Lung microvascular endothelial cell (primary cell): ENCODE measurements around the gene ACER1. TPM values are rescaled to one million over a fixed set of nuclear protein-coding genes. Genes with fewer than 3 reads are reported as not detected.
"Not testable (repeated sequence)": the region's sequence is repeated elsewhere in the genome, so short reads cannot be mapped to it uniquely, and the experiment has no call there.

Source experiments
- DNase-seq, 2 donors: peaks; one replicate each; pipeline versions ENCODE4 v3.0.0 to v3.0.0-alpha.2; 2010; ENCODE audit warnings: low read depth in 2 of 2
- total RNA-seq: library from RNA; depleted of rRNA; stranded (reverse); fragments of >200 nt; gene quantifications from 2 replicates; pipeline ENCODE4 v1.2.1, GENCODE V29; 2014

The ACER1 gene
- total RNA-seq, 1 donor from 2014 or later, result not detected

DNA sequence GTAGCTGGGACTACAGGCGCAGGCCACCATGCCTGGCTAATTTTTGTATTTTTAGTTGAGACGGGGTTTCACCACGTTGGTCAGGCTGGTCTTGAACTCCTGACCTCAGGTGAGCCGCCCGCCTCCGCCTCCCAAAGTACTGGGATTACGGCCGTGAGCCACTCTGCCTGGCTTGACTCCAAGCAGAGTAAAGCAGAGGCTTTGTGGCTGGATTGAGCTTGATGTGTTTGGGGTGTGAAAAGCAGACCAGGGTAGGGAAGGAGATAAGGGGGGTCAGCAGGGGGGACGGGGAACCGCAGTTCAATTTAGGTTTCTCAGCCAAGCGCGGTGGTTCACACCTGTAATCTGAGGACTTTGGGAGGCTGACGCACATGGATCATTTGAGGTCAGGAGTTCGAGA is 23.8 kb upstream of the ACER1 start:
- no peak for DNase-seq

DNA sequence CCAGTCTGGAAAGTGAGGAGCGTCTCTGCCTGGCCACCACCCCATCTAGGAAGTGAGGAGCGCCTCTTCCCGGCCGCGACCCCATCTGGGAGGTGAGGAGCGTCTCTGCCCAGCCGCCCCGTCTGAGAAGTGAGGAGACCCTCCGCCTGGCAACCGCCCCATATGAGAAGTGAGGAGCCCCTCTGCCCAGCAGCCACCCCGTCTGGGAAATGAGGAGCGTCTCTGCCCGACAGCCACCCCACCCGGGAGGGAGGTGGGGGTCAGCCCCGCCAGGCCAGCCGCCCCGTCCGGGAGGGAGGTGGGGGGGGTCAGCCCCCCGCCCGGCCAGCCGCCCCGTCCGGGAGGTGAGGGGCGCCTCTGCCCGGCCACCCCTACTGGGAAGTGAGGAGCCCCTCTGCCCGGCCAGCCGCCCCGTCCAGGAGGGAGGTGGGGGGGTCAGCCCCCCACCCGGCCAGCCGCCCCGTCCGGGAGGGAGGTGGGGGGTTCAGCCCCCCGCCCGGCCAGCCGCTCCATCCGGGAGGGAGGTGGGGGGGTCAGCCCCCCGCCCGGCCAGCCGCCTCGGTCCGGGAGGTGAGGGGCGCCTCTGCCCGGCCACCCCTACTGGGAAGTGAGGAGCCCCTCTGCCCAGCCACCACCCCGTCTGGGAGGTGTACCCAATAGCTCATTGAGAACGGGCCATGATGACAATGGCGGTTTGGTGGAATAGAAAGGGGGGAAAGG is 22.1 kb upstream of the ACER1 start:
- not testable (repeated sequence) for DNase-seq

DNA sequence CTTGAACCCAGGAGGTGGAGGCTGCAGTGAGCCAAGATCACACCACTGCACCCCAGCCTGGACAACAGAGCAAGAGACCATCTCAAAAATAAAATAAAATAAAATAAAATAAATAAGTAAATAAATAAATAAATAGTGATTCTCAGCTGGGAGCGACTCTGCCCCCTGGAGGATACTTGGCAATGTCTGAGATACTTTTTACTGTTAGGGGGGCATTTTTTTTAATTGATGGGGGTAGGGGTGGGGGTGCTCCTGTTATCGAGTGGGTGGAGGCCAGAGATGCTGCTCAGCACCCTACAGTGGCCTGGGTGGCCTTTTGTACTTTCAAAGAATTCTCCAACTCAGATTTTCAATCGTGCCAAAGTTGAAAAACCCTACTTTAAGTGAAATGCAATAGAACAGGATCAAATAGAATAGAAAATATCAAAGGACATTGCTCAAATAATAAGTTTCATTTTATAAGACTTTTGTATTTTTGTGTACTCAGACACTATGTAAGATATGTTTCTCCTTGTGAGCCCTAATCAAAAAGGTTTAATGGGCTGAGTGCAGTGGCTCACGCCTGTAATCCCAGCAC is 20.8 kb upstream of the ACER1 start:
- peak; percentile 37 to 52 for DNase-seq

DNA sequence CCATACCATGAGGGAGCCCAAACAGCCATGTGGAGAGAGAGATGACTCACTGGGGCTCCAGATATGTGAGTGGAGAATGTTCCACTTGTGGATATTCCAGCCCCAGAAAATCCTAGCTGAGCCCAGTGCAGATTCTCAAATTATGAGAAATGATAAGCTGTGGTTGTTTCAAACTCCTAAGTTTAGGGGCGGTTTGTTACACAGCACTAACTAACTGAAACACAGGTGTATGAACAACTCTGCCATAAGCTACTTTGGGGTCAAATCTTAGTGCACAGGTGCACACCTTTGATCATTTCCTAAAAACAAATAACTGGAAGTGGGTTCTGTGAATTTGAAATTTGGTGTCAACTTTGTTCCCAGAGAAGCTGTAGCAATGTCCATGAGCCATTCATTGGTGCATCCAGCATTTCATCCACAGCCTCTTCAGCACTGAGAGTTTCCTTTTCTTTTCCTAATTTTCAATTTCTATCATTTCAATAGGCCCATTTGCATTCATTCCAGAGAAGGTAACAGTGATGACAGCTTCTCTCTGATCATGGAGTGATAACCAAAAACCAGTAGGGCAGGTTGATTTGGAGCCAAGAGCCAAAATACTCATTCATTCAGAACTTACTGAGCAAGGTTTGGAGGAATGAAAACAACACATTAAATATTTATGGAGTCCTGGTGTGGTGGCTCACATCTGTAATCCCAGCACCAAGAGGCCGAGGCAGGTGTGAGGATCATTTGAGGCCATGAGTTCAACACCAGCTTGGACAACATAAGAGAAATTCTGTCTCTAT is 19.2 kb upstream of the ACER1 start:
- DNase-seq, result no peak

GRCh38 chr19:6350688-6351087 is 17.3 kb upstream of the ACER1 start:
- no peak for DNase-seq

GRCh38 chr19:6349271-6349670 is 15.9 kb upstream of the ACER1 start:
- DNase-seq, result not testable (repeated sequence)

- DNase-seq, result no peak
Measured at GRCh38 chr19:6343462-6343861, 10.1 kb upstream of the ACER1 start.

DNA sequence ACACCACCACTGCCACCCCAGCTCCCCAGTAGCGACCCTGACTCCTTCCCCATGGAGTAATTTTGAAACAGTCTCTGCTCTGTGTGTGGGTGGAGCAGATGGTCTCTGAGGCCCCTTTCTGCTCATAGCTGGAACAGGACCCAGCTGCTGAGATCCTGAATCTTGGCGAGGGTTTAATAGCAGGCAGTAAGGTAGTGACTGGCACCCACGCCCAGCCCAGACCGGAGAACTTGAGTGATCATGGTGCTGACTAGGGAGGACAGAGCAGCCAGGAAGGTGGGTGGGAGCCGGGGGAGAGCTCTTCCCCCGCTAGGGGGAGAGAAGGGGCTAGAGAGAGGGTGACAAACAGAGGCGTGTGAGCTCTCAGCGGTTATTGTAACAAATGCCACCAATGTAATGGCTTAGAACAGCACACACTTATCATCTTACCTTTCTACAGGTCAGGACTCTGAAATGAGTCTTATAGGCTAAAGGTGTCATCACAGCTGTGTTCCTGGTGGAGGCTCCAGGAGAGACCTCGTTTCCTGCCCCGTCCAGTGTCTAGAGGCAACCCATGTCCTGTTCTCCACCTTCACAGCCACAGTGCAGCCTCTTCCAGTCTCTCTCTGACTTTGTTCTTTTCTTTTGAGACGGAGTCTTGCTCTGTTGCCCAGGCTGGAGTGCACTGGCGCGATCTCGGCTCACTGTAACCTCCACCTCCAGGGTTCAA is 7.2 kb upstream of the ACER1 start:
- DNase-seq, result no peak

DNA sequence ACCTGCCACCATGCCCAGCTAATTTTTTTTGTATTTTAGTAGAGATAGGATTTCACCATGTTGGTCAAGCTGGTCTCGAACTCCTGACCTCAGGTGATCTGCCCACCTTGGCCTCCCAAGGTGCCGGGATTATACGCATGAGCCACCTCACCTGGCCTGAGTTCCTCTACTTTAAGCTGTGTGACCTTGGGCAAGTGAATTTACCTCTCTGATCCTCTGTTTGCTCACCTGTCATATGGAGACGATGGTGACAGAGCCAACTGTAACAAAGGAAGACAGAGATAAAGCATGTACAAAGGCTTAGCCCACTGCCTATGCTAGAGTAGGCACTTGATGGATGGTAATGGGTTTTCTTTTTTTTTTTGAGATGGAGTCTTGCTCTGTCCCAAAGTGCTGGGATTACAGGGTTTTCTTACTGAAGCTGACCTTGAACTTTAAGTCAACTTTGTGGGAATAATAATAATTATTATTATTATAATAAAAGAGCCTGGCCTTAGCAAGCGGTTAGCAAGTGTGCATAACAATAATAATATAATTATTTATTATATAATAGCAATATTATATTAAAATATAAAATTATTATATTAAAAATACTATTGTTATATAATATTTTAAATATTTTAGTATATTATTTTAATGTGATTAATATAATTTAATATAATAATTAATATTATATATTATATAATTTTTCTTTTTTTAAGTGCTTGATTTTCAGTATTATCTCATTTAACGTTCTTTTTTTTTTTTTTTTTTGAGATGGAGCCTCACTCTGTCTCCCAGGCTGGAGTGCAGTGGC is 1.3 kb upstream of the ACER1 start:
- DNase-seq, result no peak

DNA sequence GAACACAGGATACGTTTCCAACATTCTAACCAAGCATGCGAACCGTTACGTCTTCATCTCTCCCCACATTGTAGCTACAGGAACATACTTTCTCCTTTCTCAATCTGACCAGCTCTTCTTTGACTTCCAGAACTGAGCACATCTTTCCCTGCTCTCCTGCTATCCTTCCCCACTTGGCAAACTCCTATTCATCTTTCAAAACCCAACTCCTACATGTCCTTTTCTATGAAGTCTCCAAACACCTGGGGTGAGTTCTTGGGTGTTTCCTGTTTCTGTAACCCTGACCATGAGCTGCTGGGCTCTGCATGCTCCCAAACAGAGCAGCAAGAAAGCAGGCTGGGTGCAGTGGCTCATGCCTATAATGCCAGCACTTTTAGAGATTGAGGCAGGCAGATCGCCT is 6.6 kb downstream of the ACER1 start:
- DNase-seq, result no peak

DNA sequence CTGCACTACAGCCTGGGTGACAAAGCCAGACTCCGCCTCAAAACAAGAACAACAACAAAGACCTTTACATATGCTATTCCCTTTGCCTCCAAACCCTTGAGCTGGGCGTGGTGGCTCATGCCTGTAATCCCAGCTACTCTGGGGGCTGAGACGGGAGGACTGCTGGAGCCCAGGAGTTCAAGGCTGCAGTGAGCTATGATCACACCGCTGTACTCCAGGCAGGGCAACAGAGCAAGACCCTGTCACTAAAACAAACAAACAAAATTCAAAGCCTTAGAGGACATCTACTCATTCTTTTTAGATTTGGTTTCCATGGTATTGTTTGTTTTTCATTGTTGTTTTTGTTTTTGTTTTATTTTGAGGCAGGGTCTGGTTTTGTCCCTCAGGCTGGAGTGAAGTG is 7.8 kb downstream of the ACER1 start:
- no peak for DNase-seq

DNA sequence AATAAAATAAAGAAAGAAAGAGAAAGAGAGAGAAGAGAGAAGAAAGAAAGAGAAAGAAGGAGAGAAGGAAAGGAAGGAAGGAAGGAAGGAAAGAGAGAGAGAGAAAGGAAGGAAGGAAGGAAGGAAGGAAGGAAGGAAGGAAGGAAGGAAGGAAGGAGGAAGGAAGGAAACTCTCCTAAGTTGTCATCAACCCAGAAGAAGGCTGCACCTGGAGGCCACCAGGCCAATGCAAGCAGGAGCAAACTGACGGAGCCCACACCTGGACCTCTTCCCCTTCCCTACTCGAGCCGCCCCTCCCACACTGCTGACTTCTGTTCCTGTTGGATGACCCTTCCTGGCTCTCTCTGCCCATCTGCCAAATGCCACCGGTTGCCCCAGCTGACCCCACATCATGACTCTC is 8.7 kb downstream of the ACER1 start:
- no peak for DNase-seq

DNA sequence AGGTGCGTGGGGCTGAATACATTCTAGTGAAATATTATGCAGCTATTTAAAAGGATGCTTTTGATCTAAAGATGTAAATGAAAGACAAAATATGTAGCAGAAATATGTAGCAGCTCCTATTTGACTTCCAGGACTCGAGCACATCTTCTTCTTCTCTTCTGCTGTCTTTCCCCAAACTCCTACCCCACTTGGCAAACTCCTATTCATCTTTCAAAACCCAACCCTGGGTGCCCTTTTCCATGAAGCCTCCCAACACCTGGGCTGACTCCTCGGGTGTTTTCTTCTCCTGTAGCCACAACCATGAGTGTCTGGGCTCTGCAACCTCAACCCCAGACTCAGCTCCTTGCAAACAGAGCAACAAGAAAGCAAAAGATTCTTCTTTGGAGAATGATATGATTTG is 11.1 kb downstream of the ACER1 start:
- no peak for DNase-seq

DNA sequence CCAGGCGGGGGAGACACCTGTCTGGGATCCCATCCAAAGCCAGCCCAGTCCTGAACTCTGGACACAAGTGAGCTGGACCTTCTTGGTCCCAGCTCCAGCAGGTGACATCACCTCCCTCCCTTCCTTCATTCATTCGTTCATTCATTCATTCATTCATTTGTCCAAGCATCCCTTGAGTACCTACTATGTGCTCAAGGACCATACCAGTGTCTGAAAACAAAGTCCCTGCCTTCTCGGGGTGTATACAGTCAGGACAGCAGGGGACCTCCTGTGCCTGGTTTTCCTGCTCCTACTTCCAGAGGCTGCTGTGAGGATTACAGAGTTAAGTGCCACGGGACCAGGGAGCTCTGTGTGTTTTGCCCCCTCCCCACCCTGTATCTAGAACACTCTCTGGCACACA is 14.0 kb downstream of the ACER1 start:
- DNase-seq, result no peak

DNA sequence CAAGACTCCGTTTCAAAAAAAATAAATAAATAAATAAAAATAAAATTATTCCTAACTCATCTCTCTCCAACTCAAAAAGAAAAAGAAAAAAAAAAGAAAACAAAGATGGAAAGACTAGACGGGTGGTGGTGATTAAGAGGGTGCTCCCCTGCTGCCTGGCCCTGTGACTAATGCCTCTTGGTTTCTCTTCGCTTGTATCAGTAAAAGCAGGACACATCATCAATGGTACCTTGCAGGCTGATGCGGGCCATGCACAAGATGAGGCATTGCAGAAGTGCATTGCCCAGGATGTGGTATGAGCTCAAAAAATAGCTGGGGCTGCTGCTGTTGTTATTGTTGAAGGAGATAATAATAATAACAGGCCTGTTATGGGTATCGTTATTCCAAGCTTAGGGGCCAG is 14.6 kb downstream of the ACER1 start:
- no peak for DNase-seq

- DNase-seq, result not testable (repeated sequence)
Measured at GRCh38 chr19:6315646-6316045, 17.8 kb downstream of the ACER1 start.

DNA sequence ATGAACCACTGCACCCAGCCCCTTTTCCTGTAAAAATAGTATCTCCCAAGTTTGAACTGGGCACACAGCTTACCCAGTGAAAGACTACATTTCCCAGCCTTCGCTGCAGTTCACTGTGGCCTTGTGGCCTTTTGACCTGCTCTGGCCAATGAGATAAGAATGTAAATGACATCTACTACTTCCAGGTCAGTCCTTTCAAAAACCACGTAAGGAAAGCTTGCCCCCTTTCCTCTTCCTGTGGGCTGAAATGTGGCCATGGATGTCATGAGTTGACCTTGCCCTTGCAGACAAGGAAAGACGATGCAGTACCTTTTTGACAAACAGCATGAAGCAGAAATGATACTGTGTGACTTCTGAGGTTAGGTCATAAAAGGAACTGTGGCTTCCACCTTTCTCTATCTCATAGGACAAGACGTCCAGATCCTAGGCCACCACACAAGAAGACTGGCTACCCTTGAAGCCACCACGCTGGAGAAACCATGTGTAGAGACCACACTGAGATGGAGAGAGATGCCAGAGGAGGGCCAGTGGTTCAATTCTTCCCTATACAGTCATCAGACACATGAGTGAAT is 19.9 kb downstream of the ACER1 start:
- no peak for DNase-seq

DNA sequence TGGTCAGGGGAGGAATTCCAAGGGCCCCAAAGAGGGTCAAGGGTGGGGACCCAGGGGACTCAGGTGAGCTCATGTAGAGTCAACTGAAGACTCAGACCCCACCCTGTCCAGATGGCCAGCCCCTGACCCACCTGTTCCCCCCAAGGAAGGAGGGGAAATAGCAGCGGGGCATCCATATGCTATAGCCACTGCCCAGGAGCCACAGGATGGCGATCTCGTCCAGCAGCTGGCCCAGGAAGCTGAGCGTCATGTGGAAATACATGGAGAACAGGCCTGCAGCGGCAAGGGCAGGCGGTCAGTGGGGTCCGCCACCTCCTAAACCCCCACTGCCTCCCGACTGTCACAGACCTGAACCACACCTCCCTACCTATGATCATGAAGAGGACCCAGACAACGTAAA is 21.4 kb downstream of the ACER1 start:
- DNase-seq, result no peak

DNA sequence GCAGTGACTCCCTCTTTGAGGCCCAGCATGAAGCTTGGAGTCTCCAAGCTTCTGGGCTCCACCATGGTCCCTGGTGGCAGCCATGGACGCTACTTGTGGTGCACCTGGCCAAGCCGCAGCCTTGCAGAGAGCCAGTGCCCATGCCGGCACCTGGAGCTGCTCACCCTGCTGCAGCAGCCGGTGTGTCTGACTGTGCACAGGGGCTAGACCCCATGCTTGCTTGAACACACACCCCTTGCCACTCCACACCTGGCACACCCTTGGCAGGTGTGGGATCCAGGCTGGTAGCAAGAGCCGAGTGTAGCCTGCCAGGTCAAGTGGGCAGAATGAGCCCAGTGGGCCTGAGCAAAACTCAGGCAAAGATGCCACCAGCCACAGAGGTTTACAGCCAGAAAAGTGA is 35.0 kb downstream of the ACER1 start:
- no peak for DNase-seq

DNA sequence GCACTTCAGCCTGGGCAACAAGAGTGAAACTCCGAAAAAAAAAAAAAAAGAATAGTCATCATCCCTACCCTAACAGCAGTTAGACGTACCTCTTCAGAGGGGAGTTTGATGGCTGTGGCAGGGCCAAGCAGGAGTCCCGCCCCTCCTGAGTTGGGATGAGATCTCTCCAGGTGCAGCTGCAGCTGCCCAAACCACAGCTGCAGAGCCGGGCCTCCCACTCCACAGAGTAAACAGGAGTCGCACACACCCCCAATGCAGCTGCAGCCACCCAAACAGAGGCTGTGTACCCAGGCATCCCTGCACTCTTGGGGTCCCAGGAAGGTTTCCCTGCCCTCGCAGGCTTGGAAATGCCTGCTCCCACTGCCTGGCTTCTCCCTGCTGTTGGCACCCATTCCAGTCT is 36.2 kb downstream of the ACER1 start:
- DNase-seq, result no peak

DNA sequence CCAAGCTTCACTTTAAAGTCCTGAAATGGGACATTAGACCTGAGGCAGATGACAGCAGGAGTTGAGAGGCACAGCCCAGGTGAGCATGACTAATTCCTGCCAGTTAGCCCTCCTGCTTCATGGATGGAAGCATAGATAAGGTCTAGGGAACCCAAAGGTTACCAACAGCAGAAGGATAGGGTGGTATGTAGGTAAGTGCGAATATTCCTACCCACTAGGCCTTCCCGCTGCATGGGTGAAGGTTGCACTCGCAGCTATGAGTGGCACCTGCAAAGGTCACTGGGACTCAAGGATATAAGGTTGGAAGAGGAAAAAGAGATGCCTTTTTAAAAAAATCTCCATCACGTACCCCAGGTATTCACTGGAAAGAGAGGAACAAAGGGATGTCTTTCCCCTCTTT is 41.4 kb downstream of the ACER1 start:
- DNase-seq, result peak in 1 of 2 donors; percentile 43
